ENCODE data around the gene ERAL1. TPM values are rescaled to one million over a fixed set of nuclear protein-coding genes. Genes with fewer than 3 reads are reported as not detected.

ERAL1 gene
- total and polyA plus RNA-seq, 2 donors (not counting 1 experiment from before 2014, with no cell fraction given) = 25.4 to 39.0 TPM

DNA sequence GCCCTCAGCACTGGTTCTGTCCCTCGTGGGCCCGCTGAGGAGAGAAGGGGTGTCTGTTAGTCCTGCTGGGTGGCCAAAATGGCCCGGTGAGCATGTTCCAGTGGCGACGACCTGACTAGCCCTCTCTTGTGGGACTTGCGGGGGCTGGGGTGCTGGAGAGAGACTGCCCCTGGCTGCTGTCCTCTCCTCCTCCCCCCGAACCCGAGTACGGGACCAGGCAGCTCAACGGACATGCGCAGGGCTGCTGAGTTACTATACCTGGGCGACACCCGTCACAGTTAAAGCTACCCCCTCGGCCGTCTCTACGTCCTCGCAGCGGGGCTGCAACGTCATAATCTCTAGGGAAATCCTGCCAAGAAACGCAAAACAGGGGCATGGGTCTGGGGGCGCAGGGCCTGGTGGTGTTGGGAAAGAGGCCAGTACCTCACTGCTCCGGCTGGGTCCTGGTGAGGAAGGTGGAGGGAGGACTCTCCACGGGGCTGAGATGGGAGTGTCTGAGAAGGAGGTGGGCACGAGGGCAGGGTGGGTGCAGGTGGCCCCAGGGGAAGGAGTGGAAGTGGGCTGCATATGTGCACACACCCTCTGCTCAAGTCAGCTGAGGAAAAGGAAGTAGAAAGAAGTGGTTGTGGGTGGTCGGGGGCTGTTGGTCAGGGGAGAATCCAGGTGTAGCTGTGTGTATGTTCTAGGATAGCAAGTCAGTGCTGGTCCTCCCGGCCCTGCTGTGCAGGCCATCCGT is 29.3 kb downstream of the ERAL1 start:
- no peak for DNase-seq (ENCODE audit: low read depth in 2 of 2)
- H3K79me2 ChIP-seq (ENCODE audit: control insufficient read depth, insufficient read depth, low read length) = no peaks in the 10 kb centered on the region
- no peak overlapping the region for H3K27ac ChIP-seq (ENCODE audit: insufficient read depth, low read length)
- H3K9ac ChIP-seq (ENCODE audit: insufficient read depth, low read length) = no peak overlapping the region
- no peaks in the 10 kb centered on the region for H3K4me1 ChIP-seq (ENCODE audit: control insufficient read depth, extremely low read depth, insufficient read depth, low read length)
- H3K4me3 ChIP-seq (replicated peaks in 1 of 4; ENCODE audit: control extremely low read depth in 1 of 4, insufficient read depth in 1 of 4, low read depth in 3 of 4, low read length in 4 of 4) = no peak overlapping the region
- TF ChIP-seq, protein P1, sequence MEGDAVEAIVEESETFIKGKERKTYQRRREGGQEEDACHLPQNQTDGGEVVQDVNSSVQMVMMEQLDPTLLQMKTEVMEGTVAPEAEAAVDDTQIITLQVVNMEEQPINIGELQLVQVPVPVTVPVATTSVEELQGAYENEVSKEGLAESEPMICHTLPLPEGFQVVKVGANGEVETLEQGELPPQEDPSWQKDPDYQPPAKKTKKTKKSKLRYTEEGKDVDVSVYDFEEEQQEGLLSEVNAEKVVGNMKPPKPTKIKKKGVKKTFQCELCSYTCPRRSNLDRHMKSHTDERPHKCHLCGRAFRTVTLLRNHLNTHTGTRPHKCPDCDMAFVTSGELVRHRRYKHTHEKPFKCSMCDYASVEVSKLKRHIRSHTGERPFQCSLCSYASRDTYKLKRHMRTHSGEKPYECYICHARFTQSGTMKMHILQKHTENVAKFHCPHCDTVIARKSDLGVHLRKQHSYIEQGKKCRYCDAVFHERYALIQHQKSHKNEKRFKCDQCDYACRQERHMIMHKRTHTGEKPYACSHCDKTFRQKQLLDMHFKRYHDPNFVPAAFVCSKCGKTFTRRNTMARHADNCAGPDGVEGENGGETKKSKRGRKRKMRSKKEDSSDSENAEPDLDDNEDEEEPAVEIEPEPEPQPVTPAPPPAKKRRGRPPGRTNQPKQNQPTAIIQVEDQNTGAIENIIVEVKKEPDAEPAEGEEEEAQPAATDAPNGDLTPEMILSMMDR (conservative IDR thresholded peaks at IDR 0.05 in 1 of 2, IDR thresholded peaks at IDR 0.05 in 1 of 2; ENCODE audit: low read depth in 1 of 2, low read length in 2 of 2) = no peak
- no peak for TF ChIP-seq EZH2 (IDR thresholded peaks at IDR 0.05; ENCODE audit: low read length, missing control alignments)
- no peaks in the 10 kb centered on the region for H3K27me3 ChIP-seq (ENCODE audit: control insufficient read depth, insufficient read depth, low read length)
- no peak overlapping the region for H3K4me2 ChIP-seq (ENCODE audit: extremely low read depth, insufficient read depth, low read length)
- H3K9me3 ChIP-seq (ENCODE audit: control insufficient read depth, insufficient read depth, low read depth, low read length) = no peaks in the 10 kb centered on the region
- H2AFZ ChIP-seq (ENCODE audit: low read length) = no peak overlapping the region
- H3K36me3 ChIP-seq (ENCODE audit: control insufficient read depth, insufficient read depth, low read length) = peaks cover 35% of the 10 kb centered on the region
- H4K20me1 ChIP-seq (ENCODE audit: control insufficient read depth, extremely low read depth, insufficient read depth, low read length) = no peaks in the 10 kb centered on the region

DNA sequence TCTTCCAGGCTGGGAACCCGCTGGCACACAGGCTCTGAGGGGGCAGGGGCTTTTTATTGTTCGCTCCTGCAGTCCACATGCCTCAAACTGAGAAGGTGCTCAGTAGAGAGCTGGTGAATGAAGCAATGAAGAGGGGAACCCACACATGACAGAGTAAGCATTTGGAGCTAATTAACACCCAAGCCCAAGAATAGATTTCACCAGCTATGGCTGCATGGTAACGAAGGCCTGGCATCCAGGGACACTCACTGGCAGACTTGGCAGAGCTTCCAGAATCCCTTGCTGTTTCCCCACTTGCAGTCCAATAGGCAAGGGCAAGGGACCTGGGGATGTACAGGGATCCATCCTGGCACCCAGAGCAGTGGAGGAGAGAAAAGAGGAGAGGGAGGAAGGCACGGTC is 30.5 kb downstream of the ERAL1 start:
- TF ChIP-seq EZH2 (IDR thresholded peaks at IDR 0.05; ENCODE audit: low read length, missing control alignments) = no peak
- TF ChIP-seq, protein P1 (conservative IDR thresholded peaks at IDR 0.05 in 1 of 2, IDR thresholded peaks at IDR 0.05 in 1 of 2; ENCODE audit: low read depth in 1 of 2, low read length in 2 of 2) = no peak
- Histone ChIP-seq H3K4me1 (ENCODE audit: control insufficient read depth, extremely low read depth, insufficient read depth, low read length) (no peaks in the 10 kb centered on the region), H3K36me3 (ENCODE audit: control insufficient read depth, insufficient read depth, low read length) (peaks cover 27% of the 10 kb centered on the region), H3K79me2 (ENCODE audit: control insufficient read depth, insufficient read depth, low read length) (no peaks in the 10 kb centered on the region), H3K4me2 (ENCODE audit: extremely low read depth, insufficient read depth, low read length) (no peak overlapping the region), H3K9me3 (ENCODE audit: control insufficient read depth, insufficient read depth, low read depth, low read length) (no peaks in the 10 kb centered on the region), H3K27ac (ENCODE audit: insufficient read depth, low read length) (no peak overlapping the region), H3K27me3 (ENCODE audit: control insufficient read depth, insufficient read depth, low read length) (no peaks in the 10 kb centered on the region), H2AFZ (ENCODE audit: low read length) (no peak overlapping the region), H4K20me1 (ENCODE audit: control insufficient read depth, extremely low read depth, insufficient read depth, low read length) (no peaks in the 10 kb centered on the region), H3K4me3 (replicated peaks in 1 of 4; ENCODE audit: control extremely low read depth in 1 of 4, insufficient read depth in 1 of 4, low read depth in 3 of 4, low read length in 4 of 4) (no peak overlapping the region), H3K9ac (ENCODE audit: insufficient read depth, low read length) (no peak overlapping the region)
- DNase-seq (ENCODE audit: low read depth in 2 of 2) = no peak

DNA sequence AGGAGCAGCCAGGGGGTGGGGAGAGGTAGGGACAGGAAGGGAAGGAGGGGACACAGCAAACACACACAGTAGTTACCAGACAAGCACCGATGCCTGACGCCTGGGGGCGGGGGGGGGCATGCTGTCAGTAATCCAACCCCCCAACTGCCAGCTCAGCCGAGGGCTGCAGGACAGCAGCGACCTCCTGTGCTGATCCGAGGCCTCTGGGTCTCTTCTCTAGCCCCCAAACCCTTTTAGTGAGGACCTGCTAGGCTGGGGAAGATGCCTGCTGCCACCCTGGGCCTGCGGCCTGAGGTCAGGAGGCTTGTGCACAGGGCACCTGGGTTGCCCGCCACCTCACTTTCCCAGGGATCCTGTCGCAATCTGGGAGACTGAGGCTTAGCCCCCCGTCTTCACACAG is 31.1 kb downstream of the ERAL1 start:
- DNase-seq (ENCODE audit: low read depth in 2 of 2) = no peak

More for the DNA sequence above, 31.1 kb downstream of the ERAL1 start:
- H4K20me1 ChIP-seq (ENCODE audit: control insufficient read depth, extremely low read depth, insufficient read depth, low read length) = no peaks in the 10 kb centered on the region
- H3K36me3 ChIP-seq (ENCODE audit: control insufficient read depth, insufficient read depth, low read length) = peaks cover 22% of the 10 kb centered on the region
- H3K27me3 ChIP-seq (ENCODE audit: control insufficient read depth, insufficient read depth, low read length) = no peaks in the 10 kb centered on the region
- H3K4me2 ChIP-seq (ENCODE audit: extremely low read depth, insufficient read depth, low read length) = no peak overlapping the region
- no peak overlapping the region for H3K9ac ChIP-seq (ENCODE audit: insufficient read depth, low read length)
- TF ChIP-seq, protein P1 (conservative IDR thresholded peaks at IDR 0.05 in 1 of 2, IDR thresholded peaks at IDR 0.05 in 1 of 2; ENCODE audit: low read depth in 1 of 2, low read length in 2 of 2) = no peak
- TF ChIP-seq EZH2 (IDR thresholded peaks at IDR 0.05; ENCODE audit: low read length, missing control alignments) = no peak
- no peak overlapping the region for H3K4me3 ChIP-seq (replicated peaks in 1 of 4; ENCODE audit: control extremely low read depth in 1 of 4, insufficient read depth in 1 of 4, low read depth in 3 of 4, low read length in 4 of 4)
- no peak overlapping the region for H3K27ac ChIP-seq (ENCODE audit: insufficient read depth, low read length)
- no peaks in the 10 kb centered on the region for H3K79me2 ChIP-seq (ENCODE audit: control insufficient read depth, insufficient read depth, low read length)
- H2AFZ ChIP-seq (ENCODE audit: low read length) = no peak overlapping the region
- H3K9me3 ChIP-seq (ENCODE audit: control insufficient read depth, insufficient read depth, low read depth, low read length) = no peaks in the 10 kb centered on the region
- H3K4me1 ChIP-seq (ENCODE audit: control insufficient read depth, extremely low read depth, insufficient read depth, low read length) = no peaks in the 10 kb centered on the region

Measured in fibroblast of lung (primary cell).